ENCODE results near the gene AEN.

Gene AEN

DNA sequence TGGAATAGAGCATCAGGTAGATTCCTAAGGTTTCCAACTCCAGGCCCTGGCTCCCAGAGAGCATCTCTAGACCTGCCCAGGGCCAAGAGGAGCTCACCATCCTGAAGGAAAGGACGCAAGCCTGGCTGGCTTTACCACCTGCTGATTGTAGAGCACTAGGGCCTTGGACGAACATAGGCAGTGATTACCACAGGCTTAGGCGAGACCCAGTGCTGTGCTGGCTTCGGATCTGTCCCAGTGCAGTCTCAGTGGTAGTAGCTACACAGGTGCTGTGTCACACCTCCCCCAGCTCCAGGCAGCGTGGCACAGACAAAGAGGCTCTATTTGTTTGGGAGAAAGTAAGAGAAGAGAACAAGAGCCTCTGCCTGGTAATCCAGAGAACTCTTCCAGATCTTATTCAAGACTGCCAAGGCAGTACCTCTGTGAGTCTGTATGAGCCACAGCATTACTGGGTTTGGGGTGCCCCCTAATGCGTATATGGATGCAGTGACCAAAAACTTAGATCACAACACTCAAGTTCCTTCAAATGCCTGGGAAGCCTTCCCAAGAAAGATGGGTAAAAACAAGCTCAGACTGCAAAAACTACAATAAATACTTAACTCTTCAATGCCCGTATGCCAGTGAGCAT, 43.1 kb downstream of the AEN start:
- DNase-seq (ENCODE audit: low read depth in 2 of 2) = no peak

DNA sequence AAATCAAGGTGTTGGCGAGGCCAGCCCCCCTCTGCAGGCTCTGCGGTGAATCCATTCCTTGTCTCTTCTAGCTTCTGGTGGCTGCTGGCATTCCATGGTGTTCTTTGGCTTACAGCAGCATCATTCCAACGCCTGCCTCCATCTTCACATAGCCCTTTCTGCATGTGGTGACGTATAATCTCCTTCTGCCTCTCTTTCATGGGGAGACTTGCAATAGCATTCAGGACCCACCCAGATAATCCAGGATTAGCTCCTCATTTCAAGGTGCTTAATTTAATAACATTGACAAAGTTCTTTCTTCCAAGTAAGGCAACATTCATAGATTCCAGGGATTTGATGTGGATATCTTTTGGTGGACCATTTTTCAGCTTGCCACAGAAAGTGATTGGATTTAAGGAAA, 53.5 kb downstream of the AEN start:
- no peak for DNase-seq (ENCODE audit: low read depth in 2 of 2)

DNA sequence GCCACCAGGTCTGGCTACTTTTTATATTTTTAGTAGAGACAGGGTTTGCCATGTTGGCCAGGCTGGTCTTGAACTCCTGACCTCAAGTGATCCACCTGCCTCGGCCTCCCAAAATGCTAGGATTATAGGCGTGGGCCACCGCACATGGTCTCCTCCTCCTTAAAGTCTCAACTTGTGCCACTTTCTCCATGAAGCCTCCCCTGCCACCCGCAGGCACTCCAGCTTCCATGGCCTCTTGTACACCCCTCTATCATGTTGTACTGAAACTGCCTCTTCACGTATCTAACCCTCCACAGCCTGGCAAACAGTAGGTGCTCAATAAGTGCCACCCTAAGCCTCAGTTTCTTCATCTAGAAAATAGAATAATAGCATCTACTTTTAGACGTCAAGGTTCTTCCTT, 57.6 kb downstream of the AEN start:
- DNase-seq (ENCODE audit: low read depth in 2 of 2) = no peak

DNA sequence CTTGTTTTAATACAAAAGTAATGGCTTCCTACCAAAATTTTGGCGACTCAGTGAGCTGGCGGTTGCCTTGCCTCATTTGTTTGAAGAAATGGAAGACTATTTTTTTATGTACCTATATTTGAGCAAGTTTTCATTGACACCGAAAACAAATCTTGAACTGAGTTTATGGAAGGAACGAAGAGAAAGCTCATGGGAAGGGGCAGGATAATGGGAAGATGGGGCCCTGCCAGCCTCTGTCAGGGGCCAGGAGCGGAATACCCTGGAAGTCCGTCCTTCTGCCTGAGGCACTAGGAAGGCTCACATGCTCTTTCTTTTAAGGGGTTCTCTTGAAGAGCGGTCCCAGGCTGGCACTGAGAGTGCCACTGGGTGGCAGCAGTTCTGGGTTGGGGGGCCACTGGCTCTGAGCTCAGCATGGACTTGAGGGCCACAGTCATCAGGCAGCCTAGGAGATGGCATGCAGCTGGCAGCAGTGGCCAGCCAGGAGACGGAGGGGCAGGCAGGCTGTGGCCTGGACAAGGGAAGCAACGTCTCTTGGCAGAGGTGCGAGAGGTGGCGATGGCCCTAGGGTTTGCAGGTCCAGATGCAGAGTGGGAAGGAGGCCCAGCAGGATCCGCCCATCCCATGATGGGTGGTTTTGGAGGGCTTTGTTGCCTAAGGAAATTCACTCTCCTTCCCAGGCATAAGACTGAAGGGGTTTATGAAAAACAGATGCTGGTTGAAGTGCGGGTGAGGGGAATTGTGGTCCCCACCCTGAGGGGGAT, 59.3 kb downstream of the AEN start:
- DNase-seq (ENCODE audit: low read depth in 2 of 2) = no peak

DNA sequence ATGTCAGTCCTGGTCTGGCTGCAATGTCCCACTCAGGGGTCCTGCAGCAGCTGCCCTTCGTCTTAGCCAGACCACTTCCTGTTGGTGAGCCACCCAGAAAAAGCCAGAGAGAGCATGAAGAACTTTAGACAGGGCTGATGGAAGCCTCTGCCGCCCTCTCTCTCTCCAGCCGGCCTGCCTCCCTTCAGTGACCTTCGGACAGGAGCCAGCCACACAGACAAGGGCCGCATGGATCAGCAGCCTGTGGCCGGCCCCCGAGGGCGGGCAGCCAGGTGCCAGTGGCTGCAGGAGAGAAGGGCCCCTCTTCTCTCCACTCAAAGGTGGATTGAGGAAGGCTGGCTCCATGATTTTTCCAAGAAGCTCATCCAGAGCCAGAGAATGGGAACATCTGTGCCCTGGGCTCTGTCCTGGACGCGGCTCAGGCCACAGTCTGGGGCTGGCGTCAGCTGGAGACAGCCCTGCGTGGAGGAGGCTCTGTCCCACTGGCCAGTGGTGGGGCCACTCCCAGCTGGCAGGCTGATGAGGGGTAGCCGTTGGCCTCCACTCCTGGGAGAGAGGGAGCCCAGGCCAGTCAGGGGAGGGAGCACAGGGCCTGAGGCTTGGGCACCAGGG, 60.6 kb downstream of the AEN start:
- DNase-seq (ENCODE audit: low read depth in 2 of 2) = no peak

Measured in activated CD8-positive, alpha-beta memory T cell treated with anti-CD3 and anti-CD28 coated beads for 4 hours (primary cell).